ENCODE data around the gene DUSP1. TPM values are rescaled to one million over a fixed set of nuclear protein-coding genes. Genes with fewer than 3 reads are reported as not detected.

DUSP1 gene
- total and polyA plus RNA-seq, 10 of the 15 experiments (the other 5 are each of a cell fraction or from before 2014, with no cell fraction given), result 1.4 to 6.2 (median 3.9) TPM

DNA sequence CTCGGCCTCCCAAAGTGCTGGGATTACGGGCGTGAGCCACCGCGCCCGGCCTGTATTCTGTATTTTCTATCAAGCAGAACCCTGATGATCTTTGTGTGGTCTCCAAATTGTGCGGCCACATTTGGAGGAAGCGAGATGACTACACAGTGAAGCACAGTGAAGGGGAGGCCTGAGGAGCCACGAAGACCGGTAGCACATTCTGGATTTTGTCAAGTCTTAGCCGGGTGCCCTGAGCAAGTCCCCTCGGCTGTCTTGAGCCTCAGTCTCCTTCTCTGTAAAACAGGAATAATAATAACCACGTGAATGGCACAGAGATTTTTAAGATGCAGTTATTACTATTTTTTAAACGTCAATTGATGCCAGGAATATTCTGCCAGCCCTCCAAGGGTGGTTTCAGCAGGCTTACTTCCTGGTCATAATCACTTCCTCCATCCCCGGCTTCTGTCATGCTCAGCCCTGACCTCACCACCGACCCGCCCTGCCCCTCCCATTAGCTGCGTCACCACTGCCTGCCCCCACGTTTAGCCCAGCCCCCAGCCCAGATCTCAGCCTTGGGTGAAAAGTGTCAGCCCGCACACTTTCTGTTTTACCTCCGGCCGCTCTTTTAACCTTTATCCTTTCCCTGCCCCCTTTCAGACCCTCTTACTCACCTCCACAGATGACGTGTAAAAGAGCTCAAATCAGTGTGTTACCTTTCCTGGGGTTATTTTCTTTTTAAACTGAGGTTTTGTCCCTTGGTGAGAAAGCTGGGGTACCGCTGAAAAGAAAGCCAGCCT lies 36.1 kb upstream of the DUSP1 start (continued):
- TF ChIP-seq EP300 (IDR thresholded peaks at IDR 0.05; ENCODE audit: borderline replicate concordance in 1 of 2, control insufficient read depth in 1 of 2, low read depth in 2 of 2, low read length in 2 of 2) (no peak), FOS (IDR thresholded peaks at IDR 0.05; ENCODE audit: borderline replicate concordance, extremely low read depth, insufficient read length) (no peak), NFYA (IDR thresholded peaks at IDR 0.05; ENCODE audit: borderline replicate concordance, low read depth, low read length) (no peak), MEF2A (IDR thresholded peaks at IDR 0.05; ENCODE audit: insufficient read depth, low read depth, low read length) (no peak), NFYB (IDR thresholded peaks at IDR 0.05; ENCODE audit: insufficient read depth, low read depth, low read length) (no peak), SRF (IDR thresholded peaks at IDR 0.05; ENCODE audit: low read depth in 2 of 2, low read length in 2 of 2) (no peak), EED (IDR thresholded peaks at IDR 0.05; ENCODE audit: low read depth) (no peak; the same call in 1 of the 2 replicates), JUND (IDR thresholded peaks at IDR 0.05; ENCODE audit: low read depth, low read length) (no peak), TBL1XR1 (IDR thresholded peaks at IDR 0.05; ENCODE audit: low read depth, low read length) (peak; percentile 22; the same call in 1 of the 2 replicates), KLF5 (IDR thresholded peaks at IDR 0.05; ENCODE audit: partially characterized antibody) (no peak), SMAD1 (IDR thresholded peaks at IDR 0.05; ENCODE audit: low read depth, partially characterized antibody) (no peak), CBX5 (IDR thresholded peaks at IDR 0.05; ENCODE audit: low read depth) (0 out of 2 replicates have a peak, but pooled peaks have one; percentile 61), LARP7 (IDR thresholded peaks at IDR 0.05) (no peak), ZNF384 (IDR thresholded peaks at IDR 0.05; ENCODE audit: borderline replicate concordance, low read depth, low read length) (no peak), CREM (IDR thresholded peaks at IDR 0.05; ENCODE audit: low read depth) (peak; percentile 89; the same call in 1 of the 2 replicates), MYC (IDR thresholded peaks at IDR 0.05; ENCODE audit: insufficient read depth, insufficient read length, insufficient replicate concordance, low read length, severe bottlenecking) (no peak), POLR2AphosphoS2 (IDR thresholded peaks at IDR 0.05; ENCODE audit: low read depth, low read length) (peak; percentile 39; the same call in 1 of the 2 replicates), CUX1 (IDR thresholded peaks at IDR 0.05; ENCODE audit: insufficient replicate concordance, low read depth, low read length) (no peak), TAF1 (IDR thresholded peaks at IDR 0.05; ENCODE audit: borderline replicate concordance, low read depth, low read length) (peak; percentile 51; the same call in 1 of the 2 replicates), SMARCA5 (IDR thresholded peaks at IDR 0.05) (0 out of 2 replicates have a peak, but pooled peaks have one; percentile 46)
- TF ChIP-seq, protein P1, sequence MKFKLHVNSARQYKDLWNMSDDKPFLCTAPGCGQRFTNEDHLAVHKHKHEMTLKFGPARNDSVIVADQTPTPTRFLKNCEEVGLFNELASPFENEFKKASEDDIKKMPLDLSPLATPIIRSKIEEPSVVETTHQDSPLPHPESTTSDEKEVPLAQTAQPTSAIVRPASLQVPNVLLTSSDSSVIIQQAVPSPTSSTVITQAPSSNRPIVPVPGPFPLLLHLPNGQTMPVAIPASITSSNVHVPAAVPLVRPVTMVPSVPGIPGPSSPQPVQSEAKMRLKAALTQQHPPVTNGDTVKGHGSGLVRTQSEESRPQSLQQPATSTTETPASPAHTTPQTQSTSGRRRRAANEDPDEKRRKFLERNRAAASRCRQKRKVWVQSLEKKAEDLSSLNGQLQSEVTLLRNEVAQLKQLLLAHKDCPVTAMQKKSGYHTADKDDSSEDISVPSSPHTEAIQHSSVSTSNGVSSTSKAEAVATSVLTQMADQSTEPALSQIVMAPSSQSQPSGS (IDR thresholded peaks at IDR 0.05; ENCODE audit: low read length), result peak; percentile 78

Data from GM12878 (cell line).